Measurements from ENCODE around the gene GMDS.

Gene GMDS

DNA sequence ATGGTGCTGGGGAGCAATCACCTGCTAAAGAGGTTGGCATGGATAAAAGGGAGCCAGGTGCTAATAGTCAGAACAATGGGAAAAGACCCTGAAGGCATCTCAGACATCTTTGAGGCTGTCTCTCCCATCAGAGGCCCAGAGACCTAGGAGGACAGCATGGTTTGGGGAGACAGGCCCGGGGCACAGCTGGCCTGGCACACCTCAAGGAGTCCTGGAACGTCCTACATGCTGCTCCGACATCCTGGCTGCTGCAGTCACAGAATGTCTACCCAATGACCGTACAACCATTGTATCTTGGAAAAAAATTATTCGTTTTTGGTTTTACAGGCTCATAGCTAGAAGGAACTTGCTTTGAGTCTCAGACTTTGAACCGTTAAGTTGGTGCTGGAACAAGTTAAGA lies 4.4 kb downstream of the GMDS start:
- DNase-seq (ENCODE audit: low read depth in 2 of 2), result no peak

DNA sequence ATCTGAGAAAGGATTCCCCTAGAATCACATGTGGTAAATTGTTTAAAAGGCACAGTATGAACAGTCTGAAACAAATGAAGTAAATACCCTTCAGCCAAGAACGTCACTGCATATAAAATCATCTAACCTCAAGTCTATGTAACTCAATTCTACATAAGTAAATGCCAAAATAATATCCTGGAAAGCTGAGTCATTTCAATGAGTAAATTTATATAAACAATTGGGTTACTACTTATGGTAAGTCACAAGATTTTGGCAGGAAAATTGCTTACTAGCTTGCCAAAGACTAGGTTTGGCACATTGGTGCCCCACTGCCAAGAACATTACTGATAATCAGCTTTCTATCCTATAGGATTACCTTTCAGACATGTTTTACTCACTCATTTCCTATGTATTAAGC lies 8.4 kb downstream of the GMDS start:
- DNase-seq (ENCODE audit: low read depth in 2 of 2), result no peak

DNA sequence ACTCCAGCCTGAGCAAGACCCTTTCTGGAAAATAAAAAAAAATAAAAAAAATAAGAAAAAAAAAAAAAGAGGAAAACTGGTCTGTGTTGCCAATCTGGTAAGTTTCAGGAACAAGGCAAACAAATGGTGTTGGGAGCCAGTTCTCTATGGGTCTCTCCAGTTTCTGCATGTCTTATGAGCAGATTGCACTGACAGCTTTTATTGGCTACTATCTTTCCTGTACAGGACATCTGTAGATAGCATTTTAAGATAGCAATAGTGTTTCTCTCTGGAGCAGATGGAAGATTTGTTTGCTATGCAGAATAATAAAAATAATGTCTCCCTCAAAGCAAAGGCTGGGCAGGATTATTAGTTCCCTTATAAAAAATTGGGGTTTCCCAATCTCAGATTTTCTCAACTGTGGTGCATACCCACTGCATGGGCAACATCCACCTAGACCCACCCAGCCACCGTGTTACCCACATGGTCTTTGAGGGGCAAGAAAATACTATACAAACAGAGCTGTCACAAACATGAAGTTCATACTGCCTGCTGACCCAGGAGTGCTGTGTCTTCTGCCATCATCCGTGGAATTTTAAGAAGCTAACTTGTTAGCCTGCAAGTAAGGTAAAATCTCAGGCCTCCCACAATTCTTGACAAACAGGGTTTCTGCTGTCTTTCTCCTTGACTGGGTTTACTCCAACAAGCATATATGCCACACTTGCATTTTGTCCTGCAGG lies 9.5 kb downstream of the GMDS start:
- no peak for DNase-seq (ENCODE audit: low read depth in 2 of 2)

DNA sequence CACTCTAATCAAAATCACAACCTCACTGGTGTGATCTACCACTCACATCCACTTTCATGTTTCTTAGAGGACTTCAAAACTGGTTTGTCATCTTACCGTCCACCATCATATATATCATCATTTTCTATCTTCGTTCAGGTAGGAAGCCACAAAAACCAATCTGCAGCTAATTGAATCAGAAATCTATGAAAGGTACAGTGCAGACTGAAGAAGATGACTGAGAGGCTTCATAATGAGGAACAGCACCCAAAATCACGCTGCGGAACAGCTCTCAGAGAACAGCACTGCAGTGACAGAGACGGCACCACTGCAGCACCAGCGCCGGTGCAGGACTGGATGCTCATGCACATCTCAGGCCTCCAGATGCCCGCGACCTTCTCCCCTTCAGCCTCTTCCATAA lies 13.0 kb downstream of the GMDS start:
- no peak for DNase-seq (ENCODE audit: low read depth in 2 of 2)

DNA sequence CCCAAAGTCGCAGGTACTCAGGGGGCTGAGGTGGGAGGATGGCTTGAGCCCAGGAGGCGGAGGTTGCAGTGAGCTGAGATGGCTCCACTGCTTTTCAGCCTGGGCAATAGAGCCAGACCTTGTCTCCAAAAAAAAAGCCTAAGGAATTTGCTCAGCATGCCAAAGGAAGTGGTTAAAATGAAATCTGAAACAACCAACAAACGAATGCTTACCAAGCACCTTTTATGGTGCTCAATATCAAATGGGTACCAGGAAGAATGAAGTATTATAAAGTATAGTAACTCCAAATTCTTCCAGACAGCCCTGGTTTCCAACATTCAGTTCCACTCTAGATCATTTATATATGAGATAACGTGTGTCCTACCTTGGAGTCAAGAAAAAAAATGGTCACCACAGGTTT lies 14.0 kb downstream of the GMDS start:
- no peak for DNase-seq (ENCODE audit: low read depth in 2 of 2)

DNA sequence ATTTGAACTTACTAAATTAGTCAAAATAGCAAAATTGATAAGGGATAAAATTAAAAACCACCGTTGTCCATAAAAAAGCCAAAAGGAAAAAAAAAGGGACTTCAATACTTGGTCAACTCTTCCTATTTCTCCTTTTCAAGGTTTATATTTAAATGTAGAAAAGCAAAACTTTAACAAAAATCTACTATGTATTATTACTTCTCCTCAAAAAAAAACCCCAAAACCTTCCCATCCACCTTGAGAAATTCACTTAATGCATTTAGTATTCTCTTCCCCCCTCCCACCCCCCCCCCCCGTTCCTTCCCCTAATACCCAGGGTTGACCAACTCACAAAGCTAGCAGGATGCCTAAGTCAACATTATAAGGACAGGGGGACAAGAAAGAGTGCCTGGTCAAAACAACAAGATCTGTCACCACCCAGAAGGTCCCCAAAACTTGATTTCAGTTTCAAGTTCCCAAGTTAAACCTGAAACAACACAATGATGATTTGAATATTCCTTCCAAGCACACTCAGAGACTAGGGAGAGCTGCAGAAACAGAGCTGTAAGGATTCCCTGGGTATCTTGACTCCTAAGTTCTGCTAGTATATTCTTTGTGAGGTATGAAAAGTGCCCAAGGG lies 14.6 kb downstream of the GMDS start:
- DNase-seq (ENCODE audit: low read depth in 2 of 2), result no peak

DNA sequence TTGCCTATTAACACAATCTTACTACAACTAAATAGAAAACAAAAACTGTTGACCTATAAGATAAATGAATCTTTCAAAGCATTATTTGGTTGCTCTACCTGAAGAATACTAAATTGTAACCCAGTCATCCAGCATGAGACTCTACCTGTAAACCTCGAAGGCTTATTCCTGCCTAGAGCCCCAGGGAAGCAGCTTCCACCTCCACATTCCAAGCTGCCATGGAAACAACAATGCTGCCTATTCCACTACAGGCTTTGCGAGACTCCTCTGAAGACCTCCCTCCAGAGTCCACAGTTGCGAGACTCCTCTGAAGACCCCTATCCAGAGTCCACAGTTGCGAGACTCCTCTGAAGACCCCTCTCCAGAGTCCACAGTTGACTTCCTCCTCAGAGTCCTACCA lies 15.7 kb downstream of the GMDS start:
- no peak for DNase-seq (ENCODE audit: low read depth in 2 of 2)

DNA sequence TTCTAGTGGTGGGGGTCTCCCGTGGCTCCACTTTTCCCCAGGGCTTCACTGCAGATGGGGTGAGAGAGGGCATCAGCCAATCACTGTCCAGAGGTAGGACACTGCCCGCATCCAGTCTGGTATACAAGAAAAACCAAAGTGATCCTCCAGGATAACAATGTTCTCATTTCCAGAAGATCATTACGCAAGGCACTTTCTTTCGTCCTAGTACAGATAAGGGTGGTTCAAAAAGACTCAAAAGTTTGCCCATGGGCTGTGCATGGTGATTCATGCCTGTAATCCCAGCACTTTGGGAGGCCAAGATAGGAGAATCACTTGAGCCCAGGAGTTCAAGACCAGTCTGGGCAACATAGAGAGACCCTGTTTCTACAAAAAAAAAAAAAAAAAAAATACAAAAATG lies 16.4 kb downstream of the GMDS start:
- DNase-seq (ENCODE audit: low read depth in 2 of 2), result no peak

DNA sequence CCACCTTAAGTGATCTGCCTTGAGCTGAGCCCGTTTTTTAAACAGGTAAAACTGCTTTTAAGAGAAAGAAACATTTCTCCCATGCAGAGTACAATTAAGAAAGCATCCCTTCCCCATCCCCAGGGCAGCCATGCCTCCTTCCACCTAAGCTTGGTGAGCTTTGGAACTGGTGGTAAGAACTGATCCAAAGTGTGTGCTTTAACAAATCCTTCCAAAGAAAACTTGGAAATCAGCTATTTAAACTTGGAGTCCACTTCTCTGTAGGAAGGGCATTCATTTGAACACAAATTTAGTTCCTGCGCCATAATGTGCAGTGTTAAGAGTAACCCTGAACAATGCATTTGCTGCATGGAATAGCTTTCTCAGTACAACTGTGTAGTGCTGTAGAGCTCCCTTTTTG lies 17.0 kb downstream of the GMDS start:
- no peak for DNase-seq (ENCODE audit: low read depth in 2 of 2)

DNA sequence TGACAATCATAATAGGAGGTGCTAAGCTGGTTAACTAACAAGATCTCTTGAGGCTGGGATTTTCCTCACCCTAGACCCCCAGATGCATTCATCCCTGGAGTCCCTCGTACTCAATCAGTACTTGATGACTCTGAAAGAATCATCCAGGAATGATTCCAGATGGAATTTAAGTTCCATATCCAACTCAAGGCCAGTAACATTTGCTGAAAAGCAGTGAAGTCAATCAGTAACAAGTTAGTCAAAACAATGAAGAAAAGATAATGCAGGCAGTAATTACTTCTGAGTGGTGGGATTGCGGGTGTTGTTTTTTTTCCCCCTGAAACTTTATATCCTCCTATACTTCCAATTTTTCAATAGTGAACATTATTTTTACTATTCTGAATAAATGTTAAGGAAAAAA lies 18.6 kb downstream of the GMDS start:
- DNase-seq (ENCODE audit: low read depth in 2 of 2), result no peak

DNA sequence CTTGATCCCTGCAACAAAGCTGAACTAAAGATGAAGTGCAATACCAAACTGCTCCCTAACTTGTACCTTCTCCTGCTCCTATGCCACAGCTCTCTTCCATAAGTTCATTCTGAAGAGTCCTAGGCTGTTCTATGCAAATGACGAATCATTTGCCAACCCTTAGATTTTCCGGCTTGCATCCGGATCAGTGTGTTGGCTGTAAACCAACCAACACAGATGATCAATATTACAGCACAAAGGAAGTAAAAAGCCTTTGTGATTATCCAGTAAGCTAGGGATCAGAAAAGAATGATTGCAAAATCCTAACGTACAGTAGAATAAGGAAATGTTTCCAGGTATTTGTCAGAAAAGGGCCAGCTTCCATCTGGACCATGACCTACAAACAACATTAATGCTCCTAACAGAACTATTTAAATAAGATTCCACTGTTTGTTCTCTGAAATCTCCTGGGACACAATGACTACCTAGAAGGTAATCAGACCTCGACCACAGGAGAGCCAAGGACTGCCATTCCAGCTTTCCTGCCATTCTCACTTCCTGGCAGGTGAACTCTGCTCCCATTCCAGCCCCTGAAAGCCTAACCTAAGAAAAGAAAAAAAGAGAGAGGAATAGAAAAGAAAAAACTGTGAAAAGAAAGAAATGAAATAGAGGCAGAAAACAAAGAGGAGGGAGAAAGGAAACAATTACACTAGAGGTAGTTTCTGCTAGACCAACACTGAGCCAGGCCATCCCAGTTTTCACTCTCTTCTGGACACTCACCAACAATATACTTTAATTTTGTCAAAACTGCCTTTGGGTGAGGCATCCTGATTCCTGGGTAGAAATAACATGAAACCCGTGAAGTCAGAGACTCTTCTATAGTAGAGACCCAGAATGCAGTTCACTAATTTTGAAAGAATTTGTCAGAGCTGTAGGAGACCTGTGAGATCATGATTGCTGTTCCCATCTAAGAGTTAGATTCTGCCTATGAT lies 19.7 kb downstream of the GMDS start:
- DNase-seq (ENCODE audit: low read depth in 2 of 2), result no peak

DNA sequence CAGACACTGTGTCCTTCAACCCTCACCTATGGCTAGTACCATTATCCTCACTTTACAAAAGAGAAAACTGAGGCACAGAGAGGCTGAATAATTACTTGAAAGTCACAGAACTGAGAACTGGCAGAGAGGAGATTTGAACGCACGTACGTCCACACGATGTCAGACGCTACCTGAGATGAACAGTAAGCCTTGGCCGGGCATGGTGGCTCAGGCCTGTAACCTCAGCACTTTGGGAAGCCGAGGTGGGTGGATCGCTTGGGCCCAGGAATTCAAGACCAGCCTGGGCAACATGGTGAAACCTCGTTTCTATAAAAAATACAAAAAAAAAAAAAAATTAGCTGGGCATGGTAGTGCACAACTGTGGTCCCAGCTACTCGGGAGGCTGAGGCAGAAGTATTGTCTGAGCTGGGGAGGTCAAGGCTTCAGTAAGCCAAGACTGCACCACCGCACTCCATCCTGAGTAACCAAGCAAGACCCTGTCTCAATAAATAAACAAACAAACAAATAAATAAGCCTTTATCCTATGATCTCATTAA lies 20.5 kb downstream of the GMDS start:
- no peak for DNase-seq (ENCODE audit: low read depth in 2 of 2)

DNA sequence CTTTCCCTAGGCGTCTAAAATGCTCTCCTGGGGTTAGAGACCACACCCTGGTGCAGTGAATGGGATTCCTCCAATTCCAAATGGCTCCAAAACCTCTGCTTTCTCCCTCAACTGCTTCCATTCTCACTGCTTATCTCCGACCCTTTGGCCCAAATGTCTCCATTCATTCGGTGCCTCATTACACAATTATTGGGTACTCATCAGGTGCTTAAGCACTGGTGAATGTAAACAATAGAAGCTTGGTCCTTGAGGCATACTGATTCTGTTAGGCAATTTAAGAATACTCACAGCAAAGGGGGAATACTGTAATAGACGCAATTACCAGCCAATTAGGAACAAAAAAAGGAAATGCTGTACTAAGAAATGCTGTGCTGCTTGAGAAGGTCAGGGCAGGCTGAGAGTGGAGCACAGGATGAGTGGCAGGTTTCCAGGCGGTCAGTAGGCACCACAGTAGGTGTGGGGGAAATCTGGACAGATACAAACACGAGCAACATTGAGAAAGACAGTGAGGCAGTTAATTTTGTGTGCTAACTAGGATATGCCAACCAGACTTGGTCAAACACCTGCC lies 23.0 kb downstream of the GMDS start:
- DNase-seq (ENCODE audit: low read depth in 2 of 2), result no peak

DNA sequence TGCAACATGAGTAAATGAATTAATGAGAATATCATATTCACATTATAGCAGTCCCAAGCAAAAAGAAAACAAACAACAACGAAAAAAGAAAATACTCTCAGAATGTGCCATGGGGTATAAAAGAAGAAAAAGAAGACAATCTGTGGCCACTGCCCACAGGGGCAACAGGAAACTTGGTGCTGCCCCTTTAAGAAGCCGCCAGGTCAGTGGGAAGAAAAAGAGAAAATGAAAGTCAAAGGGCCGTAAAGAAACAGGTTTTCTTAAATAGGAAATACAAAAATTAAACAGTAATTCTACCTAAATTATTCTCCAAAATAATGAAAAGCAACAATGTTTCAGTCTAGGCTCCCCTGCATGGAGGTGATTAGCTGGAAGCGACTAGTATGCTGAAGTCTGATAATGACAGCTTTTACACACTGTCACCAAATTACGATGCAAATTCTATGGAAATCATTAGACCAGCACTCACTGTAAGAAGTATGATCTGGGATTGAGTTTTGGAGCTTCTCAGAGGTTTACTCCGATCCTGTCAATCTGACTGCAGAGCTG lies 23.6 kb downstream of the GMDS start:
- no peak for DNase-seq (ENCODE audit: low read depth in 2 of 2)

DNA sequence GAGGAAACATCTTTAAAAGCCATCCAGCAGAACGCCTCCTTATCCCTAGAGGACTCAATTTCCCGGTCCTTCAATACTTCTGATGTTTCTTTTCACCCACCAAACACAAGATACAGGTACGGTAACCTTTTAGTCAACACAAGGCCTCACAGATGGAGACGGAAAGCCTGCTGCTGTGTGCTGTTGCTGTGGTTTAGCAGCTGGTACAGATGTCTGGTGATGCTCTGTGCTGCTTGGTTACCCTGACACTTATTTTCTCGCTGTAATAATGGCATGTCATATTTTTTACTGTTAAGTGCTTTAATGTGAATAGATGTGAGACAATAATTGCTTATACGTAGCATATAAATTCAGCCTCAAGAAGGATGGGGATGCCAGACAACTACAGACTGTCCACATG lies 25.3 kb downstream of the GMDS start:
- DNase-seq (ENCODE audit: low read depth in 2 of 2), result no peak

DNA sequence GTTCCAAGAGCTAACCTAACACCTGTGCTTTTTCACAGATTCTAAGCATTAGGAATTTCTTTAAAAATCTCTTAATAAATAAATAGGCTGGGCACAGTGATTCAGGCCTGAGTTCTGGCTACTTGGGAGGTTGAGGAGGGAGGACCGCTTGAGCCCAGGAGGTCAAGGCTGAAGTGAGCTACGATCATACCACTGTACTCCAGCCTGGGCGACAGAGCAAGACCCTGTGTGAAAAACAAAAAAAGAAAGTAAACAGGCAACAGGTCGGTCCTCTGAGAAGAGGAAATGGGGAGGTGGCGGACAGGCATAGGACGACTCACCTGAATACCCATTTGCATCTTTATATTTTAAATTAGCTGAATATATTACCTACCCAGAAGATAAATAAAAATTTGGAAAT lies 26.5 kb downstream of the GMDS start:
- no peak for DNase-seq (ENCODE audit: low read depth in 2 of 2)

DNA sequence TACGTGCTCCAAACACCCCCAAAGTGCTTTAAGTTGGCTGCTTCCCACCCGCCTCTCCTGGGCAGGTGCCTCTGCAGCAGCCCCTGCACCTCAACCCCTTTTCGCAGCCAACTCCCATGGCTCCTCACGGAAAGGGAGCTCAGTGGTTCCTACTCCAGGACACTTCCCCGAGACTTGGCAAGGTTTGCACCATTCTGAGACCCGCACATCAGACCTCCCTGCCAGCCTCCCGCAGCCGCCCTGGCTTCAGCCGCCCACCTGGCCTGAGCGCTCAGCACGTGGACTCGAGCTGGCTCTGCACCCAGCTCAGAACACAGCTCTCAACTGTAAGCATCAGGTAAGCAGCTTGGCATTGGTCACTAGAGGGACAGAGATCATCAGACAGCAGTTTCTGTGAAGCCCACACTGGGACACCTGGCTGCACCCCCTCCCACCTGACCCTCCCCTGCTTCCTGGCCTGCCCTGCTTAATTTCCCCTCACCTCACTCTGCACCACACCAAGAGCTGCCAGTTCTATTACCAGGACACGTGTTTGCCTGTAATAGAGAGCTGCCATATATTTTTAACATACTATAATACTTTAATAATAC lies 28.5 kb downstream of the GMDS start:
- no peak for DNase-seq (ENCODE audit: low read depth in 2 of 2)

DNA sequence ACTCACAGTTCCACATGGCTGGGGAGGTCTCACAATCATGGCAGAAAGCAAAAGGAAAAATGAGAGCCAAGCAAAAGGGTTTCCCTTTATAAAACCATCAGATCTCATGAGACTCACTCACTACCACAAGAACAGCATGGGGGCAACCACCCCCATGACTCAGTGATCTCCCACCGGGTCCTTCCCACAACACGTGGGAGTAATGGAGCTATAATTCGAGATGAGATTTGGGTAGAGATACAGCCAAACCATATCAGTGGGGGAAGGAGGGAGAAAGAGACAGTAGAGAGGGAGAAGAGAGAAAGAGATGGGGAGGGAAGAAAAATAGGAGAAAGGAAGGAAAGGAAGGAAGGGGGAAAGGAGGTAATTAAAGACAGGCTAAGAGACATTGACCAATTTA lies 30.1 kb downstream of the GMDS start:
- DNase-seq (ENCODE audit: low read depth in 2 of 2), result no peak

DNA sequence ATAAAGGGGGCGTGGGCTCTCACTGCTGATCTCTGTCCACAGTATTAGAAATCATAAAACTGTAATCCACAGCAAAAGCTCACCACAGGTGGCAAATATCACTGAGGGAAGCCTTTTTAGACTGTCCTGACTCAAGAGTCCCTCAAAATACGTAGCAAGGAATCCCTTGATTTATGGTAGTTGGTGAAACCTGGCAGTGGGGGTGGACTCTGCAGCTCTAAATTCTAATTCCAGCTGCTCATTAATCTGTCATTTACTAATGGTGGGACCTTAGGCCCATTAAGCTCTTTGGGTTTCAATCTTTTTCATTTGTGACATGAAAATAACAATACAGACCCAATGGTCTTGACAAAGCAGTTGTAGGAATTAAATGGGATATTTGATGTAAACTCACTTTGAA lies 32.3 kb downstream of the GMDS start:
- no peak for DNase-seq (ENCODE audit: low read depth in 2 of 2)

DNA sequence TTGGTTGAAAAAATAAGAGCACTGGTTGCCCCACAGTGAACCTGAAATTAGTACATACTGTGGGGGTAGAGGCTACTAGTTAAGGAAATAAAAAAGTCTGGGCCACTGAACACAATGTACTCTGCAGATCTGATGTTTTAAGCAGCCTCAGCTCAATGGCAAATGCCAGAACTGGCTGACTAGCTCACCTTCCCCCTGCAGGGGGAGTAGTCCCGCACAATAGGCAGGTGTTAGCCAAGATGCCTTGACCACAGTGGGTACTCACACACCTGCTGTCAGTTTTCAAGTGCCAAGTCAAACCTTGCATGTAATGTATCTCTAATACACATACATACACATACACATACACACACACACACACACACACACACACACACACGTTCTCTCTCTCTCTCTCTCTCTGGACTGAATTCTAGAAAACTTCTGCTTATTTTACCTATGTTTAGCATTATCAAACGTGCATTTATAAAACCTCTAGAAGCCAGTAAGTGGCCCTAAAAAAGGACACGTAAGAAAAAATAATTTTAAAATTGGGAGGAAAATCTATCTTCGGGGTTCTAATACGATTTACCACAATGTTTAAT lies 36.1 kb downstream of the GMDS start:
- DNase-seq (ENCODE audit: low read depth in 2 of 2), result no peak

DNA sequence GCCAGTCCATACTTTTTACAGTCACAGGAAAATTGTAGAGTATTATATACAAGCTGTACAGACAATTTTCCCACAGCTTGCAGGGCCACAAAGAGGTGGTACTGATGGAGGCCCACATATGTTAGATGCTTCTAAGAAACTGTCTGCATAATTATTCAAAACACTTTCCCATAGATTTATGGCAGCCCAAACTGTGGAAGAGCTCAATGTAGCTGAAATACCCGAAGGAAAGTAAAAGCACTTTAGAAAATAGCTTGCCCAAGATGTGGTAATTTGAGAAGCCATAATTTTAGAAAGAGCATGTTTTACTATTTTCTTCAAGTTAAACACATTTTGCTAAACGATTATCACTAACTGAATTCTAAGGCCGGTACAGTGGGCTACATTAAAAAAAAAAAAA lies 36.9 kb downstream of the GMDS start:
- no peak for DNase-seq (ENCODE audit: low read depth in 2 of 2)
